ENCODE data around the gene LYZL1.
"Not testable (repeated sequence)": the region's sequence is repeated elsewhere in the genome, so short reads cannot be mapped to it uniquely, and the experiment has no call there.

The LYZL1 gene

GRCh38 chr10:29288906-29289305, at the start of gene LYZL1:
LYZL1 (plus strand) TSS chr10:29289070; CDS start chr10:29291868, 2,798 bp downstream.
- DNase-seq = not testable (repeated sequence)

- DNase-seq = no peak
These were observed 49.0 kb upstream of the LYZL1 start for GRCh38 chr10:29239569-29240472.

- DNase-seq = no peak
These were observed 47.7 kb upstream of the LYZL1 start for GRCh38 chr10:29240986-29241660.

- no peak for DNase-seq
These were observed 46.9 kb upstream of the LYZL1 start for GRCh38 chr10:29241925-29242324.

GRCh38 chr10:29243066-29243465, 45.8 kb upstream of the LYZL1 start:
- DNase-seq = no peak

- DNase-seq = no peak
These were observed 45.1 kb upstream of the LYZL1 start for GRCh38 chr10:29243750-29244149.

- DNase-seq = no peak
These were observed 43.9 kb upstream of the LYZL1 start for GRCh38 chr10:29244978-29245377.

GRCh38 chr10:29245476-29245875, 43.4 kb upstream of the LYZL1 start:
- DNase-seq = no peak

GRCh38 chr10:29246449-29246848, 42.4 kb upstream of the LYZL1 start:
- no peak for DNase-seq

GRCh38 chr10:29248158-29248557, 40.7 kb upstream of the LYZL1 start:
- DNase-seq = no peak

- no peak for DNase-seq
These were observed 39.9 kb upstream of the LYZL1 start for GRCh38 chr10:29249018-29249417.

- no peak for DNase-seq
These were observed 38.8 kb upstream of the LYZL1 start for GRCh38 chr10:29250066-29250465.

GRCh38 chr10:29252811-29253689, 35.8 kb upstream of the LYZL1 start:
- DNase-seq = no peak

- no peak for DNase-seq
These were observed 35.2 kb upstream of the LYZL1 start for GRCh38 chr10:29253690-29254029.

- DNase-seq = no peak
These were observed 34.5 kb upstream of the LYZL1 start for GRCh38 chr10:29254123-29255046.

- no peak for DNase-seq
These were observed 33.8 kb upstream of the LYZL1 start for GRCh38 chr10:29255104-29255503.

GRCh38 chr10:29256019-29256418, 32.9 kb upstream of the LYZL1 start:
- DNase-seq = no peak

GRCh38 chr10:29256586-29256985, 32.3 kb upstream of the LYZL1 start:
- DNase-seq = no peak

GRCh38 chr10:29257106-29257783, 31.6 kb upstream of the LYZL1 start:
- peak; percentile 28 for DNase-seq

- DNase-seq = no peak
These were observed 31.1 kb upstream of the LYZL1 start for GRCh38 chr10:29257784-29258135.

- DNase-seq = no peak
These were observed 29.4 kb upstream of the LYZL1 start for GRCh38 chr10:29259498-29259897.

- no peak for DNase-seq
These were observed 25.4 kb upstream of the LYZL1 start for GRCh38 chr10:29263506-29263905.

Data from inflammatory macrophage treated with lipopolysaccharide for 4 hours (primary cell).